Panc1 (cell line): ENCODE results near the gene GRM4. TPM values are rescaled to one million over a fixed set of nuclear protein-coding genes. Genes with fewer than 3 reads are reported as not detected.

ENCODE experiments used
- ATAC-seq: fragments of 200-7000 bp; cut with Tn5 transposase; 2 replicates; pipeline ENCODE4 v1.9.1; 2020; ENCODE audit warnings: mild to moderate bottlenecking, moderate library complexity
- BruUV-seq: library from RNA; stranded (reverse); fragments of 400-500 nt; replicated peaks from 2 replicates; lab custom pipeline; 2021; lab: Mats Ljungman, UMichigan
- CTCF ChIA-PET: fragments of 300-600 bp; sonication (Branson Sonifier 250); formaldehyde crosslinking; loops from one replicate; lab custom pipeline; 2022; ENCODE audit warnings: antibody characterized with exemption; lab: Charles Lee
- POLR2A ChIA-PET: fragments of 300-600 bp; sonication (Branson Sonifier 250); formaldehyde crosslinking; loops from one replicate; lab custom pipeline; 2022; ENCODE audit warnings: antibody characterized with exemption; lab: Charles Lee
- DNase-seq: peaks from one replicate; pipeline ENCODE4 v3.0.0-alpha.2; 2010; ENCODE audit warnings: low read depth, low spot score
- H3K27ac ChIP-seq: 2 replicates; pipeline ENCODE4 v1.5.1; 2011; ENCODE audit warnings: mild to moderate bottlenecking, low read length, inconsistent platforms
- H3K27me3 ChIP-seq: fragments of 200-500 bp; sonication (Bioruptor generic); 2 replicates; pipeline ENCODE4 v1.6.0; 2014; ENCODE audit warnings: low read length, inconsistent platforms; ENCODE audit not compliant: control insufficient read depth, insufficient read depth
- H3K36me3 ChIP-seq: fragments of 200-500 bp; sonication (Bioruptor generic); 2 replicates; pipeline ENCODE4 v1.5.1; 2014; ENCODE audit warnings: inconsistent platforms, mild to moderate bottlenecking, low read length, moderate library complexity; ENCODE audit not compliant: control insufficient read depth, insufficient read depth
- H3K4me1 ChIP-seq: 2 replicates; pipeline ENCODE4 v1.5.1; 2011; ENCODE audit warnings: inconsistent platforms, mild to moderate bottlenecking, low read length, moderate library complexity; ENCODE audit not compliant: control insufficient read depth, insufficient read depth
- H3K4me3 ChIP-seq, 2 experiments: 2 replicates each; pipeline ENCODE4 v1.5.1; 2011 to 2012; ENCODE audit warnings: low read depth in 2 of 2, low read length in 2 of 2, mild to moderate bottlenecking in 2 of 2, inconsistent platforms in 1 of 2, moderate library complexity in 1 of 2
- H3K9me3 ChIP-seq: fragments of 200-500 bp; sonication (Bioruptor generic); 2 replicates; pipeline ENCODE4 v1.5.1; 2014; ENCODE audit warnings: low read depth, mild to moderate bottlenecking, inconsistent platforms, low read length, moderate library complexity; ENCODE audit not compliant: control insufficient read depth, insufficient read depth
- POLR2AphosphoS5 ChIP-seq: IDR thresholded peaks from 2 replicates; pipeline ENCODE4 v1.6.1; 2012; ENCODE audit warnings: mild to moderate bottlenecking, low read depth, low read length, moderate library complexity
- SIN3A ChIP-seq: IDR thresholded peaks from 2 replicates; pipeline ENCODE4 v1.6.1; 2012; ENCODE audit warnings: low read depth, mild to moderate bottlenecking, low read length, moderate library complexity, borderline replicate concordance; ENCODE audit not compliant: insufficient read depth
- TCF7L2 ChIP-seq: IDR thresholded peaks from 2 replicates; pipeline ENCODE4 v1.6.1; 2011; ENCODE audit warnings: mild to moderate bottlenecking, low read depth, low read length, inconsistent platforms
- in situ Hi-C: cut with HindIII; loops from 2 replicates; pipeline ENCODE4 v1.10.0; 2016; ENCODE audit warnings: low sequenced_read_pairs, low pct_unique_long_range_greater_than_20kb
- intact Hi-C: fragments of 100-400 bp; cut with micrococcal nuclease; formaldehyde crosslinking; loops from one replicate; pipeline ENCODE4 v1.10.0; 2022; ENCODE audit not compliant: unreplicated experiment
- total RNA-seq: library from RNA; stranded (reverse); gene quantifications from one replicate; pipeline ENCODE4 v1.2.1, GENCODE V29; 2021; ENCODE audit not compliant: unreplicated experiment
- TF ChIP-seq, protein P1 (sequence below): fragments of 450-650 bp; IDR thresholded peaks from 2 replicates; pipeline ENCODE4 v1.5.1; 2017; ENCODE audit warnings: mild to moderate bottlenecking
- TF ChIP-seq, protein P2 (sequence below), 2 experiments: IDR thresholded peaks; 2 replicates each; pipeline ENCODE4 v1.6.1; 2011 to 2012; ENCODE audit warnings: low read depth in 2 of 2, control low read depth in 1 of 2, low read length in 1 of 2, mild to moderate bottlenecking in 1 of 2, moderate library complexity in 1 of 2; ENCODE audit not compliant: insufficient read depth in 1 of 2

The GRM4 gene
- total RNA-seq, 1 experiment from 2014 or later: 1.3 TPM

DNA sequence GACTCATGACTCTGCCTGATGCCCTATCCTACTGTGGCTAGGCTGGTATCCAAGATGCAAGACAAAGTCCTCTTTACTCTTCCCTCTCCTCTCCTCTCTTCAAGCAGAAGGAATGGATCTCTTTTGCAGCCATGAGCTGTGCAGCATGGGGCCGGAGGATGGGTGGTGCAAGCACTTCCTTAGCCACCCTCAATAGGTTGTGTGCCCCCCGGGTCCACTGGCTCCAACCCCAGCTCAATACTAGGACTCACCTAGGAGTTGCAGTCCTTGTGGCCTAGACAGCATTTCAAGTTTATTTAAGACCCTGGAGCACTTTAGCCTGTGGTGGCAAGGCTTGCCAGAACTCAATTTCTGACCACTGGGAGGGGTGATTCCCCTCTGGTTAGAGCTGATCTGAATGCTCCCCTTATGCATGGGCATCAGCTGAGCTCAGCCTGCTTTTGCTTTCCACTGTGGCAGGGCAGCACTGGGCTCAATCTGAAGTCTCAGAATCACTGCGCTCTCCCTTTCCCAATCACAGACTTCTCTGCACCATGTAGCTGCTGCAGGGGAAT, 29.0 kb upstream of the GRM4 start:
- intact Hi-C loops (no loop called here), in situ Hi-C loops (no loop called here)
- ChIA-PET POLR2A (interaction anchor here (0.5 kb wide), 1 partner anchor 246 kb away, joined by 4 read pairs; no protein-coding TSS in a partner anchor), CTCF (no interaction called here)
- Histone ChIP-seq H3K4me3 (no peak overlapping the region), H3K27me3 (no peaks in the 10 kb centered on the region), H3K4me1 (no peaks in the 10 kb centered on the region), H3K36me3 (no peaks in the 10 kb centered on the region), H3K27ac (no peak overlapping the region), H3K9me3 (no peaks in the 10 kb centered on the region)
- no peak for DNase-seq
- ATAC-seq: no peak
- TF ChIP-seq, protein P1, sequence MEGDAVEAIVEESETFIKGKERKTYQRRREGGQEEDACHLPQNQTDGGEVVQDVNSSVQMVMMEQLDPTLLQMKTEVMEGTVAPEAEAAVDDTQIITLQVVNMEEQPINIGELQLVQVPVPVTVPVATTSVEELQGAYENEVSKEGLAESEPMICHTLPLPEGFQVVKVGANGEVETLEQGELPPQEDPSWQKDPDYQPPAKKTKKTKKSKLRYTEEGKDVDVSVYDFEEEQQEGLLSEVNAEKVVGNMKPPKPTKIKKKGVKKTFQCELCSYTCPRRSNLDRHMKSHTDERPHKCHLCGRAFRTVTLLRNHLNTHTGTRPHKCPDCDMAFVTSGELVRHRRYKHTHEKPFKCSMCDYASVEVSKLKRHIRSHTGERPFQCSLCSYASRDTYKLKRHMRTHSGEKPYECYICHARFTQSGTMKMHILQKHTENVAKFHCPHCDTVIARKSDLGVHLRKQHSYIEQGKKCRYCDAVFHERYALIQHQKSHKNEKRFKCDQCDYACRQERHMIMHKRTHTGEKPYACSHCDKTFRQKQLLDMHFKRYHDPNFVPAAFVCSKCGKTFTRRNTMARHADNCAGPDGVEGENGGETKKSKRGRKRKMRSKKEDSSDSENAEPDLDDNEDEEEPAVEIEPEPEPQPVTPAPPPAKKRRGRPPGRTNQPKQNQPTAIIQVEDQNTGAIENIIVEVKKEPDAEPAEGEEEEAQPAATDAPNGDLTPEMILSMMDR: no peak
- TF ChIP-seq POLR2AphosphoS5 (no peak), SIN3A (no peak), TCF7L2 (no peak)
- TF ChIP-seq, protein P2, sequence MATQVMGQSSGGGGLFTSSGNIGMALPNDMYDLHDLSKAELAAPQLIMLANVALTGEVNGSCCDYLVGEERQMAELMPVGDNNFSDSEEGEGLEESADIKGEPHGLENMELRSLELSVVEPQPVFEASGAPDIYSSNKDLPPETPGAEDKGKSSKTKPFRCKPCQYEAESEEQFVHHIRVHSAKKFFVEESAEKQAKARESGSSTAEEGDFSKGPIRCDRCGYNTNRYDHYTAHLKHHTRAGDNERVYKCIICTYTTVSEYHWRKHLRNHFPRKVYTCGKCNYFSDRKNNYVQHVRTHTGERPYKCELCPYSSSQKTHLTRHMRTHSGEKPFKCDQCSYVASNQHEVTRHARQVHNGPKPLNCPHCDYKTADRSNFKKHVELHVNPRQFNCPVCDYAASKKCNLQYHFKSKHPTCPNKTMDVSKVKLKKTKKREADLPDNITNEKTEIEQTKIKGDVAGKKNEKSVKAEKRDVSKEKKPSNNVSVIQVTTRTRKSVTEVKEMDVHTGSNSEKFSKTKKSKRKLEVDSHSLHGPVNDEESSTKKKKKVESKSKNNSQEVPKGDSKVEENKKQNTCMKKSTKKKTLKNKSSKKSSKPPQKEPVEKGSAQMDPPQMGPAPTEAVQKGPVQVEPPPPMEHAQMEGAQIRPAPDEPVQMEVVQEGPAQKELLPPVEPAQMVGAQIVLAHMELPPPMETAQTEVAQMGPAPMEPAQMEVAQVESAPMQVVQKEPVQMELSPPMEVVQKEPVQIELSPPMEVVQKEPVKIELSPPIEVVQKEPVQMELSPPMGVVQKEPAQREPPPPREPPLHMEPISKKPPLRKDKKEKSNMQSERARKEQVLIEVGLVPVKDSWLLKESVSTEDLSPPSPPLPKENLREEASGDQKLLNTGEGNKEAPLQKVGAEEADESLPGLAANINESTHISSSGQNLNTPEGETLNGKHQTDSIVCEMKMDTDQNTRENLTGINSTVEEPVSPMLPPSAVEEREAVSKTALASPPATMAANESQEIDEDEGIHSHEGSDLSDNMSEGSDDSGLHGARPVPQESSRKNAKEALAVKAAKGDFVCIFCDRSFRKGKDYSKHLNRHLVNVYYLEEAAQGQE (IDR thresholded peaks at IDR 0.05; ENCODE audit: insufficient read depth in 1 of 2, low read depth in 2 of 2, low read length in 1 of 2): no peak
- BruUV-seq: no TSS peak

DNA sequence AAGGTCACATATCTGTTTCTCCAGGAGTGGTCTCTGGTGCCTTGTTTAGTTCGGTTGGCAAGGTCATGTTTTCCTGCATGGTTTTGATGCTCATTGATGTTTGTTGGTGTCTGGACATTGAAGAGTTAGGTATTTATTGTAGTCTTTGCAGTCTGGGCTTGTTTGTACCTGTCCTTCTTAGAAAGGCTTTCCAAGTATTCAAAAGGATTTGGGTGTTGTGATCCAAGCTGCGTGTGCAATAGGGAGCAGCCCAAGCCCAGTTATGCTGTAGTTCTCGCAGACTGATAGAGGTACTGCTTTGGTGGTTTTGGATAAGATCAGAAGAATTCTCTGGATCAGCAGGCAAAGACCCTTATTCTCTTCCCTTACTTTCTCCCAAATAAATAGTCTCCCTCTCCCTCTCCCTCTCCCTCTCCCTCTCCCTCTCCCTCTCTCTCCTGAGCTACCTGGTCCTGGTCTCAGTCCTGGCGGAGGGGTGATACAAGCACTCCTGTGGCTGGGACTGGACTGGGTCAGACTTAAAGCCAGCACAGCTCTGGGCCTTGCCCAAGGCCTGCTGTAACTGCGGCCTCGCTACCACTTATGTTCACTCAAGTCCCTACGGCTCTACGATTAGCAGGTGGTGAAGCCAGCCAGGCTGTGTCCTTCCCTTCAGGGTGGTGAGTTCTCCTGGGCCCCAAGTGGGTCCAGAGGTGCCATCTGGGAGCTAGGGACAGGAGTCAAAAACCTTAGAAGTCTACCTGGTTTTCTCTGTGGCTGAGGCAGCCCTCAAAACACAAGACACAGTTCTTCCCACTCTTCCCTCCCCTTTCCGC, 27.3 kb upstream of the GRM4 start:
- POLR2A ChIA-PET: no interaction called here
- CTCF ChIA-PET: no interaction called here
- ATAC-seq: no peak
- Histone ChIP-seq H3K27ac (no peak overlapping the region), H3K4me1 (no peaks in the 10 kb centered on the region), H3K36me3 (no peaks in the 10 kb centered on the region), H3K9me3 (no peaks in the 10 kb centered on the region), H3K4me3 (no peak overlapping the region), H3K27me3 (no peaks in the 10 kb centered on the region)
- no peak for DNase-seq
- intact Hi-C loops: no loop called here
- in situ Hi-C loops: no loop called here
- TF ChIP-seq, protein P2 (IDR thresholded peaks at IDR 0.05; ENCODE audit: insufficient read depth in 1 of 2, low read depth in 2 of 2, low read length in 1 of 2): no peak
- no peak for TF ChIP-seq SIN3A
- TF ChIP-seq TCF7L2: no peak
- TF ChIP-seq, protein P1: no peak
- no peak for TF ChIP-seq POLR2AphosphoS5
- no TSS peak for BruUV-seq
